ENCODE results near the gene TPP1. TPM values are rescaled to one million over a fixed set of nuclear protein-coding genes. Genes with fewer than 3 reads are reported as not detected.

The TPP1 gene
- total and polyA plus RNA-seq, 9 of the 15 experiments (the other 6 are each of a cell fraction or from before 2014, with no cell fraction given), result 7.5 to 75.8 (median 15.7) TPM

DNA sequence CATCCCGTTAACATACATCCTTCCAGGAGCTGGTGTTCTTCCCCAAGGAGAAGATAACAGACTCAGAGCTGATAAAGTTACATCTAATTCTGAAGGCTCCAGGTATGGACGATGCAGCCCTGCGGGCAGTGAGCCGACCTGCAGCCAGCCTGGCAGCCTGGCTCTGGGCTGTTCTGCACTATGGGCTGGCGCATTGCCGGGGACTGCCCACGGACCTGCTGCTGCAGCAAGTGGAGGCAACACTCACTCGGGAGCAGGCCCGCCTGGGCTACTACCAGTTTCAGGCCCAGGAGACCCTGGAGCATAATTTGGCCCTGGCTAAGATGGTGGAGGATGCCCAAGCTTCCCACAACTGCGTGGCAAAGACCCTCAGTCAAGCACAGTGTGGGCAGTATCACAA, 55.6 kb downstream of the TPP1 start (continued):
- TF ChIP-seq, protein P1, sequence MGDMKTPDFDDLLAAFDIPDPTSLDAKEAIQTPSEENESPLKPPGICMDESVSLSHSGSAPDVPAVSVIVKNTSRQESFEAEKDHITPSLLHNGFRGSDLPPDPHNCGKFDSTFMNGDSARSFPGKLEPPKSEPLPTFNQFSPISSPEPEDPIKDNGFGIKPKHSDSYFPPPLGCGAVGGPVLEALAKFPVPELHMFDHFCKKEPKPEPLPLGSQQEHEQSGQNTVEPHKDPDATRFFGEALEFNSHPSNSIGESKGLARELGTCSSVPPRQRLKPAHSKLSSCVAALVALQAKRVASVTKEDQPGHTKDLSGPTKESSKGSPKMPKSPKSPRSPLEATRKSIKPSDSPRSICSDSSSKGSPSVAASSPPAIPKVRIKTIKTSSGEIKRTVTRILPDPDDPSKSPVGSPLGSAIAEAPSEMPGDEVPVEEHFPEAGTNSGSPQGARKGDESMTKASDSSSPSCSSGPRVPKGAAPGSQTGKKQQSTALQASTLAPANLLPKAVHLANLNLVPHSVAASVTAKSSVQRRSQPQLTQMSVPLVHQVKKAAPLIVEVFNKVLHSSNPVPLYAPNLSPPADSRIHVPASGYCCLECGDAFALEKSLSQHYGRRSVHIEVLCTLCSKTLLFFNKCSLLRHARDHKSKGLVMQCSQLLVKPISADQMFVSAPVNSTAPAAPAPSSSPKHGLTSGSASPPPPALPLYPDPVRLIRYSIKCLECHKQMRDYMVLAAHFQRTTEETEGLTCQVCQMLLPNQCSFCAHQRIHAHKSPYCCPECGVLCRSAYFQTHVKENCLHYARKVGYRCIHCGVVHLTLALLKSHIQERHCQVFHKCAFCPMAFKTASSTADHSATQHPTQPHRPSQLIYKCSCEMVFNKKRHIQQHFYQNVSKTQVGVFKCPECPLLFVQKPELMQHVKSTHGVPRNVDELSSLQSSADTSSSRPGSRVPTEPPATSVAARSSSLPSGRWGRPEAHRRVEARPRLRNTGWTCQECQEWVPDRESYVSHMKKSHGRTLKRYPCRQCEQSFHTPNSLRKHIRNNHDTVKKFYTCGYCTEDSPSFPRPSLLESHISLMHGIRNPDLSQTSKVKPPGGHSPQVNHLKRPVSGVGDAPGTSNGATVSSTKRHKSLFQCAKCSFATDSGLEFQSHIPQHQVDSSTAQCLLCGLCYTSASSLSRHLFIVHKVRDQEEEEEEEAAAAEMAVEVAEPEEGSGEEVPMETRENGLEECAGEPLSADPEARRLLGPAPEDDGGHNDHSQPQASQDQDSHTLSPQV (IDR thresholded peaks at IDR 0.05), result no peak
- TF ChIP-seq CTBP1 (IDR thresholded peaks at IDR 0.05; ENCODE audit: borderline replicate concordance), result peak; percentile 21; the same call in 1 of the 2 replicates
- TF ChIP-seq, protein P2, sequence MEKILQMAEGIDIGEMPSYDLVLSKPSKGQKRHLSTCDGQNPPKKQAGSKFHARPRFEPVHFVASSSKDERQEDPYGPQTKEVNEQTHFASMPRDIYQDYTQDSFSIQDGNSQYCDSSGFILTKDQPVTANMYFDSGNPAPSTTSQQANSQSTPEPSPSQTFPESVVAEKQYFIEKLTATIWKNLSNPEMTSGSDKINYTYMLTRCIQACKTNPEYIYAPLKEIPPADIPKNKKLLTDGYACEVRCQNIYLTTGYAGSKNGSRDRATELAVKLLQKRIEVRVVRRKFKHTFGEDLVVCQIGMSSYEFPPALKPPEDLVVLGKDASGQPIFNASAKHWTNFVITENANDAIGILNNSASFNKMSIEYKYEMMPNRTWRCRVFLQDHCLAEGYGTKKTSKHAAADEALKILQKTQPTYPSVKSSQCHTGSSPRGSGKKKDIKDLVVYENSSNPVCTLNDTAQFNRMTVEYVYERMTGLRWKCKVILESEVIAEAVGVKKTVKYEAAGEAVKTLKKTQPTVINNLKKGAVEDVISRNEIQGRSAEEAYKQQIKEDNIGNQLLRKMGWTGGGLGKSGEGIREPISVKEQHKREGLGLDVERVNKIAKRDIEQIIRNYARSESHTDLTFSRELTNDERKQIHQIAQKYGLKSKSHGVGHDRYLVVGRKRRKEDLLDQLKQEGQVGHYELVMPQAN (IDR thresholded peaks at IDR 0.05; ENCODE audit: borderline replicate concordance), result no peak
- no peak for TF ChIP-seq CHCHD3 (CRISPR knock-in tag; IDR thresholded peaks at IDR 0.05)
- TF ChIP-seq PML (IDR thresholded peaks at IDR 0.05; ENCODE audit: low read length), result no peak

Data from K562 (cell line).